ENCODE measurements around the gene PRKG1. TPM values are rescaled to one million over a fixed set of nuclear protein-coding genes. Genes with fewer than 3 reads are reported as not detected.
"Not testable (repeated sequence)": the region's sequence is repeated elsewhere in the genome, so short reads cannot be mapped to it uniquely, and the experiment has no call there.

The PRKG1 gene
- total RNA-seq, 1 donor from 2014 or later, result 17.9 TPM

DNA sequence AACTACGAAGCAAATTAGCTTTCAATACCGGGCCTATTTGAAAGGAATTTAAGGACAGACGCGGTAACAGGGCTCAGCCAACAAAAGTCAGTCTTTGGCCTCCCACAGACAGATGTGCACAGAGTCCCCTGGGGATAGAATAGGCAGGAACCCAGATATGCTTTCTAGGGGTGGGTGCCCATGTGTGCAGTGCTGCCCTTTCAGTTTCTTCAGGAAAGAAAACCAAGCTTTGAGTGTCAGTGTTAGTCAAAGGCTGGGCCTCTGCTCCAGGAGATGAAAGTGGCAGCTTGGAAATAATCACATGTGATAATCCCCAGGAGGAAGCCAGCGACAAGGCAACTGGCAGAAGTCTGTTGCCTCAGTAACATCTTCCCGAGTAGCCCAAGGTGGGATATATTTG lies 668.9 kb downstream of the PRKG1 start:
- Histone ChIP-seq H3K36me3 (no peaks in the 10 kb centered on the region), H3K4me1 (no peaks in the 10 kb centered on the region), H3K4me3 (no peak overlapping the region), H3K27ac (no peak overlapping the region), H3K9me3 (no peaks in the 10 kb centered on the region), H3K27me3 (no peaks in the 10 kb centered on the region)
- intact Hi-C loops (cut with DNase I), result no loop called here
- no peak for DNase-seq (ENCODE audit: extremely low spot score in 2 of 2)
- TF ChIP-seq, protein P1, sequence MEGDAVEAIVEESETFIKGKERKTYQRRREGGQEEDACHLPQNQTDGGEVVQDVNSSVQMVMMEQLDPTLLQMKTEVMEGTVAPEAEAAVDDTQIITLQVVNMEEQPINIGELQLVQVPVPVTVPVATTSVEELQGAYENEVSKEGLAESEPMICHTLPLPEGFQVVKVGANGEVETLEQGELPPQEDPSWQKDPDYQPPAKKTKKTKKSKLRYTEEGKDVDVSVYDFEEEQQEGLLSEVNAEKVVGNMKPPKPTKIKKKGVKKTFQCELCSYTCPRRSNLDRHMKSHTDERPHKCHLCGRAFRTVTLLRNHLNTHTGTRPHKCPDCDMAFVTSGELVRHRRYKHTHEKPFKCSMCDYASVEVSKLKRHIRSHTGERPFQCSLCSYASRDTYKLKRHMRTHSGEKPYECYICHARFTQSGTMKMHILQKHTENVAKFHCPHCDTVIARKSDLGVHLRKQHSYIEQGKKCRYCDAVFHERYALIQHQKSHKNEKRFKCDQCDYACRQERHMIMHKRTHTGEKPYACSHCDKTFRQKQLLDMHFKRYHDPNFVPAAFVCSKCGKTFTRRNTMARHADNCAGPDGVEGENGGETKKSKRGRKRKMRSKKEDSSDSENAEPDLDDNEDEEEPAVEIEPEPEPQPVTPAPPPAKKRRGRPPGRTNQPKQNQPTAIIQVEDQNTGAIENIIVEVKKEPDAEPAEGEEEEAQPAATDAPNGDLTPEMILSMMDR (IDR thresholded peaks at IDR 0.05), result no peak
- TF ChIP-seq POLR2AphosphoS5 (IDR thresholded peaks at IDR 0.05; ENCODE audit: insufficient read depth in 1 of 2, low read depth in 1 of 2), result no peak
- no peak for TF ChIP-seq POLR2A (IDR thresholded peaks at IDR 0.05)

DNA sequence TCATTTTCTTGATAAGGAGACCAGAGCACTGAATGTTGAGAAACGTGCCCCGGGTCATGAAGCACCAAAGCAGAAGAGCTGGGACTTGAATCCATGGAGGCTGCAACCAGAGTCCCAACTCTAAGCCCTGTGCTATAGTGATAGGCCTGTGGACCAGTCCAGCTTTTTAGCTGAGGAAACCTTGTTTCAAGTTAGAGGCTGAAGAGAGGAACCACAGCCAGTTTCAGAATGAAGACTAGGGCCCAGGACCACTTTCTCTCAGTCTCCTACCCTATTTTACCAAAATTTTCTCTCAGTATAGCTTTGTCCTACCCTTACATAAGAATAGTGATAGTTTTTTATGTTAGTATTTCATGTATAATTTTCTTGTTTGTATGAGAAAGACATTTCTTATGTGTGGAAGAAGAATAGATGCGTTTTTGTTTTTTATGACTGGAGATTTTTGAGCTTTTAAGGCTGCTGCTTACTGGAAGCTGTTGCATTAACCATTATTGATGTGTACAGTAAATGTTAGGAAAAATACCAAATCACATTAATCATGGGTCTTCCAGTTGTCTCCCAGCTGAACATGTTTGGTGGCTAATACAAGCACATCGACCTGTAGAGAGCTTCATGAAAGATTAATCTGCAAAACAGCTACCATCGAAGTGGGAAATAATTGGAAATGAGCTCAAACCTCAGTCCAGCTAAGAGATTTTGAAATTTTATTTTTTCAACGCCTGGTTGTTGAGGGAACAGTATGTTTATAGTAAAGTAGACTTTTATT lies 670.1 kb downstream of the PRKG1 start:
- Histone ChIP-seq H3K4me3 (no peak overlapping the region), H3K4me1 (no peaks in the 10 kb centered on the region), H3K27me3 (no peaks in the 10 kb centered on the region), H3K27ac (no peak overlapping the region), H3K36me3 (no peaks in the 10 kb centered on the region), H3K9me3 (no peaks in the 10 kb centered on the region)
- no peak for DNase-seq (ENCODE audit: extremely low spot score in 2 of 2)
- intact Hi-C loops (cut with DNase I), result no loop called here
- TF ChIP-seq, protein P1 (IDR thresholded peaks at IDR 0.05), result no peak
- TF ChIP-seq POLR2A (IDR thresholded peaks at IDR 0.05) (no peak), POLR2AphosphoS5 (IDR thresholded peaks at IDR 0.05; ENCODE audit: insufficient read depth in 1 of 2, low read depth in 1 of 2) (no peak)

DNA sequence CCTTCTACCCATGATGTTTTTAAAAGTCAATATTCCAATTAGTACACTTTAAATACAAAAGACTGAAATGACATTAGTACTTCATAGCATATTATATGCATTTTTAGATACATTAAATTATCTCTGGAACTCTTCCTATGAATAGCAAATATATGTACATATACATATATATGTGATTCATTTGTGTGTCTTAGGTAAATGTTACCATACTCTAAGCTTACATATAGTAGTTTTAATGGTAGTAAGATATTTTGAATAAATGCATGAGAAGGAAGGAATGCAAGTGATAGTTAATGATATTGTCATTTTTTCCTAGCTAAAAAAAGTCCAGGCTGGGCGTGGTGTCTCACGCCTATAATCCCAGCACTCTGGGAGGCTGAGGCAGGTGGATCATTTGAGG lies 671.1 kb downstream of the PRKG1 start:
- Histone ChIP-seq H3K4me1 (no peaks in the 10 kb centered on the region), H3K27ac (no peak overlapping the region), H3K36me3 (no peaks in the 10 kb centered on the region), H3K4me3 (no peak overlapping the region), H3K27me3 (no peaks in the 10 kb centered on the region), H3K9me3 (no peaks in the 10 kb centered on the region)
- intact Hi-C loops (cut with DNase I), result no loop called here
- DNase-seq (ENCODE audit: extremely low spot score in 2 of 2), result no peak
- no peak for TF ChIP-seq POLR2A (IDR thresholded peaks at IDR 0.05)

DNA sequence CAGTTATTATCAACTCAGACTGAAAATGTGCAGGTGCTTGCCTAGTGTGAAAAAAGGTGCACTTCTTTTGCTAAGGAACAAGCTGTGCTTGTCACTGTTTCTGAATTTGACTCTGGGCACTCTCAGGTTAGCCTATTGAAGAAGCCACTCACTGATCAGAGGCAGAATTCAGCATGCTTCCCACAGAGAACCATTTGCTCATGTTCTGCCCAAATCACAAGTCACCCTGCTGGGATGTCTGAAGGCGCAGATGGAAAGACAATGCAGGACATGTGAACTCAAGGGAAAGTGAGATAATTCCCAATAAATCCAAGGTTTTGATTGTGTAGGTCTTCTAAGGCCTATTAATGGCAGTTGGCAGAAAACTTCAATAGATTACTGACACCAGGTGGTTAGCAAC lies 672.9 kb downstream of the PRKG1 start:
- Histone ChIP-seq H3K27ac (no peak overlapping the region), H3K27me3 (no peaks in the 10 kb centered on the region), H3K4me1 (no peaks in the 10 kb centered on the region), H3K4me3 (no peak overlapping the region), H3K36me3 (no peaks in the 10 kb centered on the region), H3K9me3 (no peaks in the 10 kb centered on the region)
- intact Hi-C loops (cut with DNase I), result no loop called here
- no peak for DNase-seq (ENCODE audit: extremely low spot score in 2 of 2)
- no peak for TF ChIP-seq POLR2AphosphoS5 (IDR thresholded peaks at IDR 0.05; ENCODE audit: insufficient read depth in 1 of 2, low read depth in 1 of 2)
- TF ChIP-seq, protein P1 (IDR thresholded peaks at IDR 0.05), result no peak
- TF ChIP-seq POLR2A (IDR thresholded peaks at IDR 0.05), result no peak

DNA sequence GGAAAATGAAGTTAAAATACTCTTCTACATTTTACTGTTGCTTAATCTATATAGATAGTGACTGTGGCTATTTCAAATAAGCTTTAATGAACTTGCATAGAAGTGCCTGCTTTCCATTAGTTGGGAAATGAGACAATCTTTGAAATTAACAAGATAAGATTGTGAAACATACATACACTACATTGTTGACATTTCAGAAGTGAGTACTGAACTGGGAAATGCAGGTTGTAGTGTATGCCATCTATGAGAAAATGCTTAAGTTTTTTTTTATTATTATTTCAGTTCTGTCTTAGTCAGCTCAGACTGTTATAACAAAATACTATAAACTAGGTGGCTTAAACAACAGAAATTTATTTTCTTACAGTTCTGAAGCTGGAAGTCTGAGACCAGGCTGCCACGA lies 674.7 kb downstream of the PRKG1 start:
- Histone ChIP-seq H3K9me3 (no peaks in the 10 kb centered on the region), H3K4me3 (no peak overlapping the region), H3K36me3 (no peaks in the 10 kb centered on the region), H3K4me1 (no peaks in the 10 kb centered on the region), H3K27me3 (no peaks in the 10 kb centered on the region), H3K27ac (no peak overlapping the region)
- no peak for DNase-seq (ENCODE audit: extremely low spot score in 2 of 2)
- TF ChIP-seq POLR2AphosphoS5 (IDR thresholded peaks at IDR 0.05; ENCODE audit: insufficient read depth in 1 of 2, low read depth in 1 of 2), result no peak
- intact Hi-C loops (cut with DNase I), result no loop called here

DNA sequence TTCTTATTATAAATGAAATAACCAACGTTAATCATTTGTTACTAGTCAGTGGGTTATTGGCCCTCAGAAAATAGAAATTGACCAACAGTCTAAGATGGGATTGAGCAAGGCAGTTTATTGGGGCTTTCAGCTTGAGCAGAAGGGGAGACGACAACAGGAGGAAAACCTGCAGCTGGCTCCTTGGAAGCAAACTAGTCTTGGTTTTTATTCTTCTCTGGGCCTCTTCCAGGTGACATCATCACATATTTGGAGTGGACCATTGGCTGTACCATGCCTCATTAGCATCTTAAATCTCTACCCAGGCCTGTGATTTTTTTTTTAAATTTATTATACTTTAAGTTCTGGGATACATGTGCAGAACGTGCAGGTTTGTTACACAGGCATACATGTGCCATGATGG lies 684.1 kb downstream of the PRKG1 start:
- Histone ChIP-seq H3K27ac (no peak overlapping the region), H3K27me3 (no peaks in the 10 kb centered on the region), H3K36me3 (no peaks in the 10 kb centered on the region), H3K9me3 (no peaks in the 10 kb centered on the region), H3K4me1 (no peaks in the 10 kb centered on the region), H3K4me3 (no peak overlapping the region)
- TF ChIP-seq POLR2AphosphoS5 (IDR thresholded peaks at IDR 0.05; ENCODE audit: insufficient read depth in 1 of 2, low read depth in 1 of 2) (no peak), POLR2A (IDR thresholded peaks at IDR 0.05) (no peak)
- TF ChIP-seq, protein P1 (IDR thresholded peaks at IDR 0.05), result no peak
- intact Hi-C loops (cut with DNase I), result no loop called here
- no peak for DNase-seq (ENCODE audit: extremely low spot score in 2 of 2)

DNA sequence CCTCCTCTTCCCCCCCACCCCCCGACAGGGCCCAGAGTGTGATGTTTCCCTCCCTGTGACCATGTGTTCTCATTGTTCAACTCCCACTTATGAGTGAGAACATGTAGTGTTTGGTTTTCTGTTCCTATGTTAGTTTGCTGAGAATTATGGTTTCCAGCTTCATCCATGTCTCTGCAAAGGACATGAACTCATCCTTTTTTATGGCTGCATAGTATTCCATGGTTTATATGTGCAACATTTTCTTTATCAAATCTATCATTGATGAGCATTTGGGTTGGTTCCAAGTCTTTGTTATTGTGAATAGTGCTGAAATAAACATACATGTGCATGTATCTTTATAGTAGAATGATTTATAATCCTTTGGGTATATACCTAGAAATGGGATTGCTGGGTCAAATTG lies 684.6 kb downstream of the PRKG1 start:
- H3K36me3 ChIP-seq; H3K4me3 ChIP-seq; H3K27ac ChIP-seq; H3K27me3 ChIP-seq; DNase-seq (ENCODE audit: extremely low spot score in 2 of 2); H3K4me1 ChIP-seq; H3K9me3 ChIP-seq; intact Hi-C loops (cut with DNase I): not testable (repeated sequence)
